H1 (cell line): ENCODE measurements around the gene GHRL. TPM values are rescaled to one million over a fixed set of nuclear protein-coding genes. Genes with fewer than 3 reads are reported as not detected.

ENCODE experiments used
- ATF3 ChIP-seq: IDR thresholded peaks from 2 replicates; pipeline ENCODE4 v1.6.1; 2011; ENCODE audit warnings: low read depth, mild to moderate bottlenecking, low read length; ENCODE audit not compliant: insufficient read depth
- BRCA1 ChIP-seq: IDR thresholded peaks from 2 replicates; pipeline ENCODE4 v1.6.1; 2012; ENCODE audit warnings: low read depth, low read length, improper control_type of control experiment
- E2F6 ChIP-seq: IDR thresholded peaks from 2 replicates; pipeline ENCODE4 v1.6.1; 2012; ENCODE audit warnings: inconsistent platforms
- USF2 ChIP-seq: IDR thresholded peaks from 2 replicates; pipeline ENCODE4 v1.6.1; 2011; ENCODE audit warnings: low read length, improper control_type of control experiment
- polyA plus RNA-seq, 7 experiments: library from polyadenylated mRNA; depleted of rRNA in 3 of 7; stranded (reverse) in 5 of 7; unstranded in 2 of 7; fragments of >200 nt in 5 of 7; fragments of 200-250 nt in 2 of 7; gene quantifications; 1 replicate in 5 of 7; 2 replicates in 1 of 7; 4 replicates in 1 of 7; pipeline versions ENCODE4 v1.2.1 to v1.2.3, GENCODE V29; 2011 to 2013; ENCODE audit warnings: missing spikeins in 2 of 7, mixed read lengths in 2 of 7
- total RNA-seq: library from RNA; stranded (reverse); fragmentation: NEBNext Ultra II Directional; extraction: Animal tissue kit (Norgen Biotek cat#: 25700); gene quantifications from 2 replicates; pipeline ENCODE4 v1.2.1, GENCODE V29; 2021

GHRL gene
- total and polyA plus RNA-seq, 2 of the 8 experiments (the other 6 are each of a cell fraction or from before 2014, with no cell fraction given) = 0.32 to 0.35 TPM

- TF ChIP-seq ATF3 = no peak
- TF ChIP-seq USF2 = no peak
- TF ChIP-seq BRCA1 = no peak
- no peak for TF ChIP-seq E2F6
Observed at GRCh38 chr3:10320320-10320677, 27.6 kb upstream of the GHRL start (continued).
